Activated CD4-positive, alpha-beta T cell treated with anti-CD3 and anti-CD28 coated beads for 48 hours (primary cell): ENCODE results near the gene RNF223.

Experiments used
- DNase-seq: peaks from one replicate; pipeline ENCODE4 v3.0.0-alpha.2; 2020

Gene RNF223

DNA sequence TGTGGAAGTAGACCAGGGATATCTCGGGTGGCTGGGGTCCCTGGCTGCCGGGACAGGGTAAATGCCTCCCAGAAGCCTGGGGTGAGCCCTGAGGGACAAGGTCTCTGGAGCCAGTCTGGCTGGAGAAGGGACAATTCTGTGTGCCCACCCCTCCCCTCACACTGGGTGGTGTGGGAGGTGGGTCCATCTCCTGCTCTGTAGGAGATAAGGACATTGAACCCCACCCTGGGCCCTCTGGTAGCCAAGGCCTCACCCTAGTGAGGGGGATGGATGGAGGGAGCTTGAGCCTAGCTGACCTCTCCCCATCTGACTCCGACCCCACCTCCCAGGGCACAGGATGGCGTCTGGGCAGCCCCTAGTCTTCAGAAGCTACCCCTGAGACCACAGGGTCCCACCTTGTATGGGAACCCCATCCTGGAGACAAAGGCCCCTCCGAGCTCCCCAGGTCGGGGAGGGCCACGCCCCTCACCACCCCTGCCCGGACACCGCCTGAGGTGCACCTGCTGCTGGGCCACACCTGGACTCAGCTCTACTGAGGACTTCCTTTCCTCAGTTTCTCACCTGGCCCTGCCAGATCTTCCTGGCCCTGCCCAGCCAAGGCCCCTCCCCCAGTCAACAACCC lies 49.8 kb downstream of the RNF223 start:
- no peak for DNase-seq

DNA sequence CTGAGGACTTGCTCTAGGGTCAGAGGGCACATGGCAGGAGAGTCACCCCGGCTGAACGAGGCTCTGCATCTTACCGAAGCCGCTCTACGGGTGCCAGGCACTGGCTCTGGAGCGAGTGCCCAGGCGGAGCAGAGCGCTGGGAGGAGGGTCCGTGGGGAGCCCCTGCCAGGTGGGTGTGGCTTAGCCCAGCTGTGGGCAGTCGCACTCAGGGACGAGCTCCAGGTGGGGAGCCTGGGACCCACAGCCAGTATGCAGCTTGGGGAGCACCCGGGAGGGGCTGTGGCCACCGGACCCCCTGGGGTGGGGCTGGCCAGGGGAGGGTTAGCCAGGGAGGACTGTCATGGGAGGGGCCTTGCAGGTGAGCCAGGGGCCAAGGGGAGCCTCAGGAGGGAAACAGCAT lies 50.4 kb downstream of the RNF223 start:
- DNase-seq = no peak

DNA sequence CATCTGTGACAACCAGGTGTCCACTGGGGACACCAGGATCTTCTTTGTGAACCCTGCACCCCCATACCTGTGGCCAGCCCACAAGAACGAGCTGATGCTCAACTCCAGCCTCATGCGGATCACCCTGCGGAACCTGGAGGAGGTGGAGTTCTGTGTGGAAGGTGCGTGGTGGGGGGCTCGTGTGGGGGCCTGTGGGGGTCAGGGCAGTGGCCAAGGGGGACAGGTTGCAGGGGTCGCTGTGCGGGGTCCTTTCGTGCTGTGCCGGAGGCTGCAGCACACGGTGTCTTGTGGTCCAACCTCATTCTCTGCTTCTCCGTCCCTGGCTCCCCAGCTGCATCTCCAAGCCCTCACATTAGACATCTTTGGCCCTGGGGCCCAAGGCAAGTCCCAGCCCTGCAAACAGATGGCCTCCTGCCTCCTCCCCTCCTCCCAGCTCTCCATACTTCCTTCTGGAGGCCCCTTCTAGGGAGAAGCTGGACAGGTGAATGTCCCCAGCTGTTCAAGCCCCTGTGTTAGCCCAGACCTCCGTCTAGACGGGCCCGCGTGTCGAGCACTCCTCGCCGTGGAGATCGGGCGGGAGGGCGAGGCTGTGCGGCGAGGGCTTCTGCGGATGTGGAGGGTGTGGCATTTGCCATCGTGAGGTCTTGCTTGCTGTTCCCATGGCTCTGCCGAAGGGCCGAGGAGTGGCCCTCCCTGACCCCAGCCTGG lies 51.6 kb downstream of the RNF223 start:
- DNase-seq = no peak

GRCh38 chr1:1021920-1022259 lies 52.2 kb downstream of the RNF223 start:
- DNase-seq = no peak

DNA sequence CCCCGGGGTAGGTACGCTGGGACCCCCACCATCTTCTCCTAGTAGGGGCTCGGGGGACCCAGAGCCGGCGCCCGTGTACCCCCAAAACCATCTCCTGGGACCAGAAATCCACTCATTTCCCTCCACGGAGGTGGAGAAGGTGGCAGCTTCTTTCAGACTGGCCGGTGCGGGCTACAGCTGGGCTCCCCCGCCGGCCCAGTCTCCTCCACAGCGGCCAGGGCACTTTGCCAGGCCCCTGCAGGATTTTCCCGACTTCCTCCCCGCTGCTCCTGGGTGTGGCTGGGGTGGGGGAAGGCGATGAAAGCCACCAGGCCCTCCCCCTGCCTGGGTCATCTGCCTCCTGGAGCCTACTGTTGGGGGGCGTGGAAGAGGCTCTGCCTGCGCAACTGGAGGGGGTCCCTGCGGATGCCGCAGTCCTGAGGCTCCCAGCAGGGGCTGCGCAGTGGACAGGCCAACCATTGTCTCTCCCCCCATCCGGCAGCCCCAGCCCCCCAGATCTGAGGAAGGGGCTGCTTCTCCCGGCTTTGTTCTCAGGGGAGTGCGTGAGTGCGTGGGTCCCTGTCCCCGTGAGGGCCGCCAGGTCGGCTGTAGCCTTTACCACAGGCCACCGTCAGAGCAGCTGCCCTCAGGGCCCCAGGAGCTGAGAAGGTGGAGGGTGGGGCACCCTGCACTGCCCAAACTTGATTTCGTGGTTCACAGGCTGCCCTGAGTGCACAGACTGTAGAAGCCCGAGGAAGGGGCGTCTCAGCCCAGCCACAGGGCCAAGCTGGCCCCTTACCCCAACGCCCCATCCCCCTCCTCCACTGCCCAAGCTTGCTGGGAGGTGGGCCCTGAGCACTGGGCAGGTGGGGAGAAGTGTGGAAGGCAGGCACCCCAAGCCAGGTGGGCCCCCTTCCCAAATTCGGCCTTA lies 52.8 kb downstream of the RNF223 start:
- no peak for DNase-seq
